Measurements from ENCODE around the gene PPIP5K1.

The PPIP5K1 gene

DNA sequence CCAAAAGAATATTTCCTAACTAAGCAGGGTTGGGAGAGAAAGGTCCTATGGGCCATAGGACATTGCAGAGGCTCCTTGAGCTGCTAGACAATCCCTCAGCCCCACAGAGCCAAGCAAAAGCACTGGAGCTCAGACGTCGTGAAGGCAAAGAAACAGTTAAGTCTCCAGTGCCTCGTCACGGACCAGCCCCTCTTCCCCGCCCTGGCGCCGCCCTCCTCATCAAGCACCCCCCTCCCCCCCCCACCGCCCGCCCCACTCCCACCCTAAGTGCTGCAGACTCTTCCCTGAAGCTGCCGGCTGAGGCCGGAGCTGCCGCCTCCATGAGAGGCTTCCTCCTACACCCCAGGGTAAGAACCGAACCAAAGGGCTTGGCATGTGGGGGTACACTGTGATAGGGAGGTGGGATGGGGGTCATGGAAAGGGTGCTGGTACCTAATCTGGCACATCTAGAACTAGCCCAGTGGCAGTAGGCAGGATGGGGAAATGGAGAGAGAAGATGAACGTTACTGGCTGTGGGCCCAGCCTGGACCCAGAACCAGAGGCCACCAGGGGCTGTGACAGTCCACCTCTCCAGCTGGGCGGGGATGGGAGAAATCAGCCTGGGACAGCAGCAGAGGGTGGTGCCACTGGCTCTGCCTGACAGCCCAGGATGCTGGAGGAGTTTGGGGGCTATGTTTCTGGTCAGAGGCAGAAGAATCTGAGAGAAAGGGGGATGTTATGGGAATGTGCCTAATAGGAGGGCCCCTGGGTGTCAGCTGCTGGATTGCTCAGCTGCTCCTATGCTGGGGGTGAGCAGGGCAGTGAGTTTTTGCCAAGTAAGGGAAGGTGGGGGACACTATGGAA, 72.4 kb downstream of the PPIP5K1 start, which contains the start of gene MAP1A:
TSS of gene MAP1A (plus strand) at position 255 of the 843 bp plus-strand sequence. CDS start 3,866 bp downstream, outside the sequence.
- DNase-seq (ENCODE audit: low read depth) = peak; percentile 16
- in situ Hi-C loops (cut with HindIII; ENCODE audit: low sequenced_read_pairs) = no loop called here
- TF ChIP-seq, protein P1, sequence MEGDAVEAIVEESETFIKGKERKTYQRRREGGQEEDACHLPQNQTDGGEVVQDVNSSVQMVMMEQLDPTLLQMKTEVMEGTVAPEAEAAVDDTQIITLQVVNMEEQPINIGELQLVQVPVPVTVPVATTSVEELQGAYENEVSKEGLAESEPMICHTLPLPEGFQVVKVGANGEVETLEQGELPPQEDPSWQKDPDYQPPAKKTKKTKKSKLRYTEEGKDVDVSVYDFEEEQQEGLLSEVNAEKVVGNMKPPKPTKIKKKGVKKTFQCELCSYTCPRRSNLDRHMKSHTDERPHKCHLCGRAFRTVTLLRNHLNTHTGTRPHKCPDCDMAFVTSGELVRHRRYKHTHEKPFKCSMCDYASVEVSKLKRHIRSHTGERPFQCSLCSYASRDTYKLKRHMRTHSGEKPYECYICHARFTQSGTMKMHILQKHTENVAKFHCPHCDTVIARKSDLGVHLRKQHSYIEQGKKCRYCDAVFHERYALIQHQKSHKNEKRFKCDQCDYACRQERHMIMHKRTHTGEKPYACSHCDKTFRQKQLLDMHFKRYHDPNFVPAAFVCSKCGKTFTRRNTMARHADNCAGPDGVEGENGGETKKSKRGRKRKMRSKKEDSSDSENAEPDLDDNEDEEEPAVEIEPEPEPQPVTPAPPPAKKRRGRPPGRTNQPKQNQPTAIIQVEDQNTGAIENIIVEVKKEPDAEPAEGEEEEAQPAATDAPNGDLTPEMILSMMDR (IDR thresholded peaks at IDR 0.05; ENCODE audit: low read depth, low read length, missing control alignments) = no peak
- peak within 1 kb of the TSS; percentile 68 for H3K4me3 ChIP-seq (ENCODE audit: low read depth, low read length)

DNA sequence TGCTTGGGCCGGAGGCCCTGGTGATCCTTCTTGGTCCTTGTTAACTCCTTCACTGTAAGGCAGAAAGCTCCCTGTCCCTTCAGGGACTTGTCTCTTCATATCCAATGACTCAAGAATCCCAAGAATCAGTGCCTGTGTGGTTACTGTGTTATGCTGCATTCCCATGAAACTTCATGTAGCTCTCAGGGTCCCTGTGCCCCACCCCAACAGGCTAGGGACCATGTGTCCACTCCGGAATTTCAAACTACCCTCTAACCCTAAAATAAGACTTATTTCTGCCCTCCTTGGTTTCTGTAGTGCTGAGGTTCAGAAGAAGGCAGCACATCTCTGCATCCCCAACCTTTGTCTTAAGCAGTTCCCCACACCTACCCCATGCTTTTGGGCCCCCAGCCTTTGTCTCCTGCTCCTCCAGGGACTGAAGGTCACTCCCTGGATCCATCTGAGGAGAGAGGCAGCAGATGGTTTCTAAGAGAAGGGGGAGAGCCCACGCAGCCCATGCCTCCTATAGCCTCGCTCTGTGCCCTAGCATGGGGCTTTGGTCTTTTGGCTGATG, 73.1 kb downstream of the PPIP5K1 start:
- in situ Hi-C loops (cut with HindIII; ENCODE audit: low sequenced_read_pairs) = no loop called here
- H3K4me3 ChIP-seq (ENCODE audit: low read depth, low read length) = peak overlapping the region; percentile 68
- no peak for DNase-seq (ENCODE audit: low read depth)
- TF ChIP-seq, protein P1 (IDR thresholded peaks at IDR 0.05; ENCODE audit: low read depth, low read length, missing control alignments) = no peak

DNA sequence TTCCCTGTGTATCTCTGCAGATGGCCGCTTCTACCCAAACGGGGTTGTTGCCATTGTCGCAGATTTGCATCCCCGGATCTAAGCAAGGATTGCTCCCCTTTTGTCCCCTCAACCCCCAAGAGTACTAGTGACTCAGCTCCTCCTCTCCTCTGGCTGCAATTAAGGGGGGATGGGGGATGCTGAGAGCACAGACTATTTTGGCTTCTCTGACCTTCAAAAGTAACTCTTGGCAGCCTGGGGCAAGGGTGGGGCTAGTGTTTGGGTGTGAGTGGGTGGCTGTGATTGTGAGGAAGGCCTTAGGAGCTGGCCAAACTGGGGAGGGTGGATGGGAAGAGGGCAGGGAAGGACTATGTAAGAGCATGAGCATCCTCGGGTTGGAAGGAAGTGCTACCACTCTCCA, 73.8 kb downstream of the PPIP5K1 start:
- TF ChIP-seq, protein P1 (IDR thresholded peaks at IDR 0.05; ENCODE audit: low read depth, low read length, missing control alignments) = no peak
- in situ Hi-C loops (cut with HindIII; ENCODE audit: low sequenced_read_pairs) = no loop called here
- DNase-seq (ENCODE audit: low read depth) = no peak
- H3K4me3 ChIP-seq (ENCODE audit: low read depth, low read length) = peak overlapping the region; percentile 68

DNA sequence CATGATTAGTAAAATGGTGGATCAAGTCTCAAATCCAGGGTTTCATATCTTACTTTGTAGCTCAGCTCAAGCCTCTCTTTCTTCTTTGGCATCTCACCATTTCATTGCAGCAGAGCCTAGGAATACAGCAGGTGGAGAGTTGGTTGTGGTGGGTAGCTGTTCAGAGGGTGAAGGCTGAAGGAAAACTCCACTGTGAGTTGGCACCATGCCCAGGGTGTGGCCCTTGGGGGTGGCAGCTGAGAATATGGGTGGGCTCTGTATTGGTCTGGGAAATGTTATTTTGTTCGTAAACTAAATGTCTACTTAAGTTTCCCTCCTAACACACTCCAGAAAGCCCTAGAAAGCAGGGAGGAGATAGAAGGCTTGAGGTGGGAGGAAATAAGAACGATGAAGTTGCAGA, 74.3 kb downstream of the PPIP5K1 start:
- DNase-seq (ENCODE audit: low read depth) = no peak
- H3K4me3 ChIP-seq (ENCODE audit: low read depth, low read length) = no peak overlapping the region
- TF ChIP-seq, protein P1 (IDR thresholded peaks at IDR 0.05; ENCODE audit: low read depth, low read length, missing control alignments) = no peak
- in situ Hi-C loops (cut with HindIII; ENCODE audit: low sequenced_read_pairs) = no loop called here

DNA sequence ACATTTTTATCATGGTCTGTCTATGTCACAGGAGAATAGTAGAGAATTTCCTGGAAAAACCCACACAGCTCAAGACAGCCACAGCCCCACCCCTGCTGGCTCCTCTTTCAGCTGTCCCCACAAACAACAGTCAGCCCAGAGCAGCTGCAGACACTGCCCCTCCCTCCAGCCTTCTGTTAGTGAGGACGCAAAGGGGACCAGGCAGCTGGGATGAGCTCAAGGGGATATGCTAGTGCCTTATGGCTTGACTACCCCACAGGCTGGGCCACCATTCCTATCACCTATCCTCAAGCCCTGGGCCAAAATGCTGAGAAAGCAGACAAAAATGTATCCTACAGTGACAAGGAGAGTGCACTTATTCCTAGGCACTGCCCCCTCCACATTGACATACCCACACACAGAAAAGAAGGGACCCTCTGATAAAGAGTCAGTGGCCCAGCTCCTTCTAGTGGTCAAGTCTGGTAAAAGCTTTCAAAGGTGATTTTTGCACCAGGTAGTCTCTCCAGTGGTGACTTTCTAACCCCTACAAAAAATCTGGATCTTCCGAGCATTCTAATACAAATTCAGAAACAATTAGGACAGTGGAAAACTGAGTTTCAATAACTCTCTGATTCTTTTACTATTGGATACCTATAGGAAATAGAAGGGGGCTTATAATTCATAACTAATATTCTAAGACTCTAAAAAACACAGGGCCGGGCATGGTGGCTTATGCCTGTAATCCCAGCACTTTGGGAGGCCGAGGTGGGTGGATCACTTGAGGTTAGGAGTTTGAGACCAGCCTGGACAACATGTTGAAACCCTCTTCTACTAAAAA, 75.6 kb downstream of the PPIP5K1 start:
- no peak for DNase-seq (ENCODE audit: low read depth)
- in situ Hi-C loops (cut with HindIII; ENCODE audit: low sequenced_read_pairs) = loop anchor here (5.0 kb wide), 1 partner anchor 37 kb away; no protein-coding TSS in a partner anchor
- no peak overlapping the region for H3K4me3 ChIP-seq (ENCODE audit: low read depth, low read length)
- TF ChIP-seq, protein P1 (IDR thresholded peaks at IDR 0.05; ENCODE audit: low read depth, low read length, missing control alignments) = peak; percentile 81

DNA sequence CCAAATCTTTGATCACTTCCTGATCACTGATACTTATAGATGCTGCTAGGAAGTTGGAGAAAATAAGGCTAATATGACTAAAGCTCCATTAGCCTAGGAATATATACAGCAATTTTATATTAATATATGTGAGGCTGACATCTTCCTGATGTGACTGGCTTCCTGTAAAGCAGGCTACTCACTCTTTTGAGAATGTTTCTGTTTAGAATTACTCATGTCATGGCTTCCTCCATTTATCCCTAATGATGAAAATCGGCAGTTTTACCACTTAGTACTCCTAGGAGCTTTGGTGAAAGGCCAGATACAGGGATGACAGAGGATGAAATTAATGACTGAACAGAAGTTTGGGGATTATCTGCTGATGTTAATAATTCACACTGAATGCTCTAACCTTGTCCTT, 76.5 kb downstream of the PPIP5K1 start:
- TF ChIP-seq, protein P1 (IDR thresholded peaks at IDR 0.05; ENCODE audit: low read depth, low read length, missing control alignments) = no peak
- no peak for DNase-seq (ENCODE audit: low read depth)

More for the DNA sequence above, 76.5 kb downstream of the PPIP5K1 start:
- no peak overlapping the region for H3K4me3 ChIP-seq (ENCODE audit: low read depth, low read length)
- in situ Hi-C loops (cut with HindIII; ENCODE audit: low sequenced_read_pairs) = loop anchor here (5.0 kb wide), 1 partner anchor 36 kb away; no protein-coding TSS in a partner anchor
